ENCODE results near the gene HIPK2.
A peak's percentile ranks its signal among the peaks of the same experiment; 100 is the strongest.

The HIPK2 gene

GRCh38 chr7:139783647-139784385 lies 6.0 kb upstream of the HIPK2 start:
- no peak for DNase-seq (ENCODE audit: low spot score)

DNA sequence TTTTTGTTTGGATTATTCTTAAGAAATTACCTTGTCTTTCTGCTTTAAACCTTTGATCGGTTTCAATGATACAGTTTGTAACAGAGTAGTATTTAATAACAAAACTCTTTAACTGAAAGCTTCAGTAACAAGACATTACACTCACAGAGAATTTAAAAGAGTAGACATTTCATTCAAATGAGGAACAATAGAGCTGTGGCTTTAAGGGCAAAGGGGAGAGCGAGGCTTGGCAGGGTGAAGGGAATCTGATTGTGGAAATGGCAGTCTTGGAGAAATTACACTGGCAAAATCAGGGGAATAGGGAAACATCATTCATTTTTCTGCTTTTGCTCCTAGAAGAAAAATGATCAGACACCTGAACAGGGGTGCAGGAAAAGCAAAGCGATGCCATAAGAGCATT lies 5.1 kb upstream of the HIPK2 start:
- DNase-seq (ENCODE audit: low spot score) = no peak

GRCh38 chr7:139777133-139777891 lies 486 bp downstream of the HIPK2 start:
- peak; percentile 70 for DNase-seq (ENCODE audit: low spot score)

GRCh38 chr7:139776486-139777132 lies 1.2 kb downstream of the HIPK2 start:
- peak; percentile 52 for DNase-seq (ENCODE audit: low spot score)

- no peak for DNase-seq (ENCODE audit: low spot score)
These were observed 1.9 kb downstream of the HIPK2 start for GRCh38 chr7:139775829-139776266.

DNA sequence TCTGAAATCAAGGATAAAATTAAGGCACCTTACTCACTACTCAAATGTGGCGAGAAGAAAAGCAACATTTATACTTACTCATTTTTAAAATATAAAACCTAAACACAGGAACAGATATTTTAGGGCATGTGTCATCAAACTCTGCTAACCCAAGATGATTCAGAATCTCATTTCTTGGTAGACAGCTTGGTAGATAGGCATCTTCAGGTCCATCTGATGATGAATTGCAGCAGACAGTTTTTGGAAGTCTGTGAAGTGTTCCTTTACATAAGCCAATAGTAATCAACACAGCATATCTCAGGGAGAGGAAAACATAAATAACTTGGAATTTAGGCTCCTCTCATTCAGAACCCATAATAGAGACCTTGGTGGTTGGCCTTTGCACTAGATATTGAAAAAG lies 3.4 kb downstream of the HIPK2 start:
- DNase-seq (ENCODE audit: low spot score) = no peak

DNA sequence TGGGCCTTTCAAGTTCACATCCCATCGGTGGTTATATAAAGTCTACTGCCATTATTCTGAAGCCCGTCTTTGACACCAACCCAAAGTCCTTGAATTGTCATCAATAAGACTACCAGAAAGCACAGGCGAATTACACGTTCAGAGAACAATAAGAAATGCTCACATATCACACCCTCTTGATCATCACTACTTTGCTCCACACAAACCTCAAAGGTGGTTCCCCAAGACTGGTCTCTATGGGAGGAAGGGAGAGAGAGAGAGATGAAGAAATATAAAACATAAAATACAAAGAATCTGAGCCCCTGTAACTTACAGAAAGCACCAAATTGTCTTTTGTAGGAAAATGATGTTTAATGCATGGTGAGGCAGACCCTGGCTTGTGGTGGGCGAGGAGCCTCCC lies 4.4 kb downstream of the HIPK2 start:
- no peak for DNase-seq (ENCODE audit: low spot score)

- no peak for DNase-seq (ENCODE audit: low spot score)
These were observed 4.9 kb downstream of the HIPK2 start for GRCh38 chr7:139772873-139773272.

- DNase-seq (ENCODE audit: low spot score) = no peak
These were observed 5.7 kb downstream of the HIPK2 start for GRCh38 chr7:139772115-139772514.

DNA sequence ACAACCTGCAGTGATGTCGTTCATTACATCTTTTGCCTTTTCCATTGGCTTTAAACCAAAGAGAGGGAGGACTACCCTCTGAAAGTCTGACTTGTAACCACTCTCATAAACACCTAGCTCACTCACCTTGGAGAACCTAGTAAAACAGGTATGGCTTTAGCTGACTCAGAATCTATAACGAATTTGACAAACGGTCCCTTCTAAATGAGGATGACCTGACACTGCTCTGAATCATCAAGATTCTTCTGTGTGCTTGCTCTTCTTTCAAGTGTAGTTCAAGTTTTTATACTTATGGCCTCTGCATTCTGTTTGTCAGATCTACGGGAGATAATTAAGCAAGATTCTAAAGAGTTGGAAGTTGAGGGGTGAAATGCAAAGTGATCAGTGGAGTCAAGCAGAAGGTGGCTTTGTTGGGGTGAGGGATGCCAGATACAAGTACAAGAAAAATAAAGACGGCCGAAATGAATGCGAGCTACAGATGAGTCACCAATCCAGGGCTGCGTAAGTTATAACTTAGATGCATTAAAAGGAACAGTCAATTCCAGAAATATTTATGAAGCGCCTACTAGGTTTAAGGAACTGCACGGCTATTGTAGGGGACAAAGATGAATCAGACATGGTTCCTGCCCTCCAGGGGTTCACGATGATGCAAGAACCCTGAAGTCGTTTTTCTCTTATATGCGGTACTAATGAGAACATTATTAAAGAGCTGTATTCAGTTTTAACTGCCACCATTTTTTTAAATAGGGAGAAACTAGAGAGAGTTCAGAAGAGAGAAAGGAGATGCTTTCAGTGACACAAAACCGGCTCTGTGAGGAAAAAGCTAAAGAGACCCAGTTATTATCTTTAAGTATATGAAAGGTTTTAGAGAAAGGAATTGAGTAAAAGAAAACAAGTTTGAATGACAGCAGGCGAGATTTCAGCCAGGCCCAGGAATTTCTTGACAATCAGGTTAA lies 6.5 kb downstream of the HIPK2 start:
- no peak for DNase-seq (ENCODE audit: low spot score)

GRCh38 chr7:139769761-139770160 lies 8.0 kb downstream of the HIPK2 start:
- DNase-seq (ENCODE audit: low spot score) = no peak

GRCh38 chr7:139769066-139769465 lies 8.7 kb downstream of the HIPK2 start:
- no peak for DNase-seq (ENCODE audit: low spot score)

- no peak for DNase-seq (ENCODE audit: low spot score)
These were observed 9.5 kb downstream of the HIPK2 start for GRCh38 chr7:139768249-139768824.

DNA sequence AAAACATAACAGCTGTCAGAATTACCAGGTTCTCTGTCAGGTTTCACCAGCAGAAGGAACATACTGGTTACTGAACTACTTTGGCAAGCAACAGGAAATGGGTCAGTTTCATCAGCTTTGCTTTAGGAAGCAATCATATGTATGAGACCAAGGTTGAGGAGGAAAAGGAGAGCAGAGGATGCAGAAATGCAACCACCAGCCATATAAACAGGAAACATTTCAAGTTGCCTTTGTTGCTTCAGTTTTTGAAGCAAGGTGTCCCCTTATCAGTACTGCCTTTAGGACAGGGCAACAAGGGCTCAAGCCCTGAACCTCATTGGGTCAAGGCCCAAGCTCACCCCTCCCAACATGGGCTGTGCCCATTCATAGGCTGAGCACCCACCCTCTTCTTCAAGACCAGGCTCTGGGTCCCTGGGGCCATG lies 10.2 kb downstream of the HIPK2 start:
- no peak for DNase-seq (ENCODE audit: low spot score)

GRCh38 chr7:139765143-139765542 lies 12.7 kb downstream of the HIPK2 start:
- DNase-seq (ENCODE audit: low spot score) = no peak

GRCh38 chr7:139763330-139763729 lies 14.5 kb downstream of the HIPK2 start:
- DNase-seq (ENCODE audit: low spot score) = no peak

DNA sequence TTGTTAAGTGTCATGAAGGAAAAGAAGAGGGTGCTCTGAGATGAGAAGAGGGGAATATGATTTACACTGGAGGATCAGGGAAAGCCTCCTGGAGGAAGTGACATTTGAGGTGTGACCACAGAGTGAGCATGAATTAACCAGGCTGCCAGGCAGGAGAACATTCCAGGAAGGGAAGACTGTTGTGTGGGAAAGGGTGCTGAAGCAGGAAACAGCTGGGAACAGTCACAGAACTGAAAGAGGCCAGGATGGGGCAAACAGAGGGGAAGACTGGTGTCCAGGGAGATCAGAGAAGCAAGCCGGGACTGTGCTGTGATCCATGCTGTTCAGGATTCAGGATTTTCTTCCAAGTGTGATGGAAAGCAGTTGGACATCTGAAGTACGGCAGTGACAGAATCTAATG lies 14.9 kb downstream of the HIPK2 start:
- no peak for DNase-seq (ENCODE audit: low spot score)

DNA sequence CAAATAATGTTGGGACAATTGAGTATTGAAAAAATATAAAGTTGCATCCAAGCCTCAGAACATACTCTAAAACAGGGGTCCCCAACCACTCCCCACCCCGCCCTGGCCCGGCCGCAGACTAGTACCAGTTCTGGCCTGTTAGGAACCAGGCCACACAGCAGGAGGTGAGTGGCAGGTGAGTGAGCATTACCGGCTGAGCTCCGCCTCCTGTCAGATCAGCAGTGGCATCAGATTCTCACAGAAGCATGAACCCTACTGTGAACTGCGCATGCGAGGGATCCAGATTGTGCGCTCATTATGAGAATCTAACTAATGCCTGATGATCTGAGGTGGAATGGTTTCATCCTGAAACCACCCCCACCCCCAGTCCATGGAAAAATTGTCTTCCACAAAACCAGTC lies 19.4 kb downstream of the HIPK2 start:
- DNase-seq (ENCODE audit: low spot score) = no peak

- DNase-seq (ENCODE audit: low spot score) = no peak
These were observed 19.8 kb downstream of the HIPK2 start for GRCh38 chr7:139757968-139758367.

DNA sequence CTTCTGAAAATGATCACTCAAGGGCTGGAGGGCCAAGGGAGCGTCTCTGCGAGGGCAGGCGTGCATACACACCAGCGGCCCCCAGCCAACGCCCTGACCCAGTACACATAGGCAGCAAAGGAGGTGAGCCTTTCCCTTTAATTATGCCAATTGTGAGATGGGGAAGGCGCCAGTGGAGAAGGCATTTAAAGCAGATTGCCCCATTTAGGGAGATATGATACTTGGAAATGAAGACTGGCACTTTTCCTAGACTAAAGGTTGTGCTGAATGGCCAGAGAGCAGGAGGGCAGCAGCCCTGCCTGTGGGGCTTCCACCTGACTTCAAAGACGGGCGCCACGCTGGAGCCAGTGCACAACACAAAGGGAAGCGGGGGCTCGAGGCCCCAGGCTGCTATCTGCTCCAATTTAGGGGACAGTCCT lies 24.1 kb downstream of the HIPK2 start:
- DNase-seq (ENCODE audit: low spot score) = no peak

GRCh38 chr7:139753081-139753692 lies 24.6 kb downstream of the HIPK2 start:
- DNase-seq (ENCODE audit: low spot score) = no peak

Measured in ecto neural progenitor cell (in vitro differentiated cells).